ENCODE data around the gene CSE1L. TPM values are rescaled to one million over a fixed set of nuclear protein-coding genes. Genes with fewer than 3 reads are reported as not detected.

CSE1L gene
- total RNA-seq, 4 donors from 2014 or later = 32.8 to 88.9 (median 70.1) TPM

- Histone ChIP-seq H3K27me3 (no peaks in the 10 kb centered on the region), H3K27ac (no peak overlapping the region), H3K9me3 (no peaks in the 10 kb centered on the region), H3K4me3 (no peak overlapping the region), H3K36me3 (no peaks in the 10 kb centered on the region), H3K4me1 (peaks cover 0 to 35% (median 17%) of the 10 kb centered on the region in 3 donors)
- intact Hi-C loops (cut with DNase I) = no loop called here
- TF ChIP-seq POLR2A (IDR thresholded peaks at IDR 0.05) = no peak
- no peak for TF ChIP-seq CTCF (IDR thresholded peaks at IDR 0.05)
- no peak for DNase-seq
- 65 to 82% methylated on average over 4 to 5 of the region's 5 CpGs for WGBS, 2 donors
These were observed 3.1 kb upstream of the CSE1L start for GRCh38 chr20:49043000-49043399.

GRCh38 chr20:49045440-49046086 is 549 bp upstream of the CSE1L start:
- H3K4me1 ChIP-seq = peaks cover 0 to 49% (median 19%) of the 10 kb centered on the region in 3 donors
- H3K27ac ChIP-seq = peak overlapping the region; percentile 95 to 99 (median 99)
- H3K4me3 ChIP-seq = peak overlapping the region; percentile 76 to 99 (median 97)
- H3K27me3 ChIP-seq = no peaks in the 10 kb centered on the region
- H3K36me3 ChIP-seq = no peaks in the 10 kb centered on the region
- H3K9me3 ChIP-seq = no peaks in the 10 kb centered on the region
- no peak for TF ChIP-seq POLR2A (IDR thresholded peaks at IDR 0.05)
- TF ChIP-seq CTCF (IDR thresholded peaks at IDR 0.05) = no peak
- DNase-seq = no peak
- 12 to 15% methylated on average over 9 to 10 of the region's 12 CpGs for WGBS, 2 donors
- intact Hi-C loops (cut with DNase I) = no loop called here

- no peaks in the 10 kb centered on the region for H3K27me3 ChIP-seq
- no peak for DNase-seq
- TF ChIP-seq CTCF (IDR thresholded peaks at IDR 0.05) (no peak), POLR2A (IDR thresholded peaks at IDR 0.05) (no peak)
- H3K27ac ChIP-seq = no peak overlapping the region
- no peaks in the 10 kb centered on the region for H3K9me3 ChIP-seq
- intact Hi-C loops (cut with DNase I) = no loop called here
- peaks cover 5 to 69% (median 16%) of the 10 kb centered on the region in 3 donors for H3K4me1 ChIP-seq
- WGBS, 2 donors = 86 to 94% methylated on average over 1 of the region's 1 CpG
- H3K36me3 ChIP-seq = peaks cover 0 to 22% (median 0%) of the 10 kb centered on the region in 3 donors
- H3K4me3 ChIP-seq = no peak overlapping the region
These were observed 6.2 kb downstream of the CSE1L start for GRCh38 chr20:49052334-49052733.

GRCh38 chr20:49054056-49054643 is 8.0 kb downstream of the CSE1L start:
- DNase-seq = no peak
- intact Hi-C loops (cut with DNase I) = no loop called here
- WGBS, 2 donors = 64 to 75% methylated on average over 4 of the region's 4 CpGs
- Histone ChIP-seq H3K27ac (no peak overlapping the region), H3K4me3 (no peak overlapping the region), H3K4me1 (peaks cover 5 to 51% (median 7%) of the 10 kb centered on the region in 3 donors), H3K9me3 (no peaks in the 10 kb centered on the region), H3K27me3 (no peaks in the 10 kb centered on the region), H3K36me3 (peaks cover 0 to 40% (median 6%) of the 10 kb centered on the region in 3 donors)
- no peak for TF ChIP-seq CTCF (IDR thresholded peaks at IDR 0.05)
- no peak for TF ChIP-seq POLR2A (IDR thresholded peaks at IDR 0.05)

- intact Hi-C loops (cut with DNase I) = no loop called here
- H3K27me3 ChIP-seq = no peaks in the 10 kb centered on the region
- no peaks in the 10 kb centered on the region for H3K9me3 ChIP-seq
- H3K4me3 ChIP-seq = no peak overlapping the region
- no peaks in the 10 kb centered on the region for H3K4me1 ChIP-seq
- whole genome bisulfite sequencing, 2 donors = 61 to 81% methylated on average over 3 of the region's 3 CpGs
- H3K36me3 ChIP-seq = peaks cover 6 to 97% (median 21%) of the 10 kb centered on the region in 3 donors
- TF ChIP-seq CTCF (IDR thresholded peaks at IDR 0.05) (no peak), POLR2A (IDR thresholded peaks at IDR 0.05) (no peak)
- DNase-seq = no peak
- H3K27ac ChIP-seq = no peak overlapping the region
These were observed 17.2 kb downstream of the CSE1L start for GRCh38 chr20:49063279-49063678.
